Measurements from ENCODE around the gene ITPRIPL2.

ITPRIPL2 gene

GRCh38 chr16:19133600-19133999 is 19.8 kb downstream of the ITPRIPL2 start:
- H3K4me1 ChIP-seq (ENCODE audit: control insufficient read depth, insufficient read depth, low read length): peaks cover 13% of the 10 kb centered on the region

GRCh38 chr16:19135201-19135842 is 21.6 kb downstream of the ITPRIPL2 start:
- Histone ChIP-seq H3K36me3 (ENCODE audit: control insufficient read depth in 2 of 2, insufficient read depth in 2 of 2, low read length in 2 of 2) (no peaks in the 10 kb centered on the region), H3K27ac (ENCODE audit: low read length) (no peak overlapping the region), H3K27me3 (ENCODE audit: control insufficient read depth in 1 of 2, insufficient read depth in 2 of 2, low read length in 2 of 2) (peaks cover 0 to 3% of the 10 kb centered on the region in 2 donors), H3K9me3 (ENCODE audit: control insufficient read depth in 2 of 2, low read length in 2 of 2) (no peaks in the 10 kb centered on the region), H3K4me1 (ENCODE audit: control insufficient read depth, insufficient read depth, low read length) (peaks cover 13% of the 10 kb centered on the region), H3K4me3 (ENCODE audit: low read length in 2 of 2) (no peak overlapping the region), H3K9ac (ENCODE audit: low read length in 2 of 2) (no peak overlapping the region)

More at GRCh38 chr16:19133600-19133999, 19.8 kb downstream of the ITPRIPL2 start:
- Histone ChIP-seq H3K27ac (ENCODE audit: low read length) (no peak overlapping the region), H3K4me3 (ENCODE audit: low read length in 2 of 2) (no peak overlapping the region), H3K9me3 (ENCODE audit: control insufficient read depth in 2 of 2, low read length in 2 of 2) (no peaks in the 10 kb centered on the region), H3K9ac (ENCODE audit: low read length in 2 of 2) (no peak overlapping the region), H3K36me3 (ENCODE audit: control insufficient read depth in 2 of 2, insufficient read depth in 2 of 2, low read length in 2 of 2) (no peaks in the 10 kb centered on the region), H3K27me3 (ENCODE audit: control insufficient read depth in 1 of 2, insufficient read depth in 2 of 2, low read length in 2 of 2) (no peaks in the 10 kb centered on the region)

GRCh38 chr16:19135896-19136438 is 22.2 kb downstream of the ITPRIPL2 start:
- Histone ChIP-seq H3K9me3 (ENCODE audit: control insufficient read depth in 2 of 2, low read length in 2 of 2) (no peaks in the 10 kb centered on the region), H3K4me3 (ENCODE audit: low read length in 2 of 2) (no peak overlapping the region), H3K27me3 (ENCODE audit: control insufficient read depth in 1 of 2, insufficient read depth in 2 of 2, low read length in 2 of 2) (peaks cover 0 to 3% of the 10 kb centered on the region in 2 donors), H3K27ac (ENCODE audit: low read length) (no peak overlapping the region), H3K9ac (ENCODE audit: low read length in 2 of 2) (no peak overlapping the region), H3K4me1 (ENCODE audit: control insufficient read depth, insufficient read depth, low read length) (peaks cover 11% of the 10 kb centered on the region), H3K36me3 (ENCODE audit: control insufficient read depth in 2 of 2, insufficient read depth in 2 of 2, low read length in 2 of 2) (no peaks in the 10 kb centered on the region)

- H3K27ac ChIP-seq (ENCODE audit: low read length): no peak overlapping the region
- H3K9ac ChIP-seq (ENCODE audit: low read length in 2 of 2): no peak overlapping the region
- H3K4me1 ChIP-seq (ENCODE audit: control insufficient read depth, insufficient read depth, low read length): peaks cover 7% of the 10 kb centered on the region
Observed at GRCh38 chr16:19136549-19137196, 22.9 kb downstream of the ITPRIPL2 start.

GRCh38 chr16:19137201-19138128 is 23.7 kb downstream of the ITPRIPL2 start:
- H3K4me3 ChIP-seq (ENCODE audit: low read length in 2 of 2): no peak overlapping the region
- H3K9me3 ChIP-seq (ENCODE audit: control insufficient read depth in 2 of 2, low read length in 2 of 2): no peaks in the 10 kb centered on the region
- H3K27me3 ChIP-seq (ENCODE audit: control insufficient read depth in 1 of 2, insufficient read depth in 2 of 2, low read length in 2 of 2): peaks cover 0 to 3% of the 10 kb centered on the region in 2 donors
- H3K27ac ChIP-seq (ENCODE audit: low read length): no peak overlapping the region
- peaks cover 2% of the 10 kb centered on the region for H3K4me1 ChIP-seq (ENCODE audit: control insufficient read depth, insufficient read depth, low read length)
- no peaks in the 10 kb centered on the region for H3K36me3 ChIP-seq (ENCODE audit: control insufficient read depth in 2 of 2, insufficient read depth in 2 of 2, low read length in 2 of 2)
- no peak overlapping the region for H3K9ac ChIP-seq (ENCODE audit: low read length in 2 of 2)

More at GRCh38 chr16:19136549-19137196, 22.9 kb downstream of the ITPRIPL2 start:
- no peaks in the 10 kb centered on the region for H3K9me3 ChIP-seq (ENCODE audit: control insufficient read depth in 2 of 2, low read length in 2 of 2)
- H3K27me3 ChIP-seq (ENCODE audit: control insufficient read depth in 1 of 2, insufficient read depth in 2 of 2, low read length in 2 of 2): peaks cover 0 to 3% of the 10 kb centered on the region in 2 donors
- H3K36me3 ChIP-seq (ENCODE audit: control insufficient read depth in 2 of 2, insufficient read depth in 2 of 2, low read length in 2 of 2): no peaks in the 10 kb centered on the region
- no peak overlapping the region for H3K4me3 ChIP-seq (ENCODE audit: low read length in 2 of 2)

- Histone ChIP-seq H3K4me3 (ENCODE audit: low read length in 2 of 2) (no peak overlapping the region), H3K36me3 (ENCODE audit: control insufficient read depth in 2 of 2, insufficient read depth in 2 of 2, low read length in 2 of 2) (no peaks in the 10 kb centered on the region), H3K27ac (ENCODE audit: low read length) (no peak overlapping the region), H3K4me1 (ENCODE audit: control insufficient read depth, insufficient read depth, low read length) (peaks cover 2% of the 10 kb centered on the region), H3K27me3 (ENCODE audit: control insufficient read depth in 1 of 2, insufficient read depth in 2 of 2, low read length in 2 of 2) (peaks cover 0 to 3% of the 10 kb centered on the region in 2 donors), H3K9me3 (ENCODE audit: control insufficient read depth in 2 of 2, low read length in 2 of 2) (no peaks in the 10 kb centered on the region), H3K9ac (ENCODE audit: low read length in 2 of 2) (no peak overlapping the region)
Observed at GRCh38 chr16:19138601-19139000, 24.8 kb downstream of the ITPRIPL2 start.

GRCh38 chr16:19139436-19140091 is 25.8 kb downstream of the ITPRIPL2 start:
- H3K27ac ChIP-seq (ENCODE audit: low read length): no peak overlapping the region
- peaks cover 0 to 3% of the 10 kb centered on the region in 2 donors for H3K27me3 ChIP-seq (ENCODE audit: control insufficient read depth in 1 of 2, insufficient read depth in 2 of 2, low read length in 2 of 2)
- peaks cover 2% of the 10 kb centered on the region for H3K4me1 ChIP-seq (ENCODE audit: control insufficient read depth, insufficient read depth, low read length)
- H3K9ac ChIP-seq (ENCODE audit: low read length in 2 of 2): no peak overlapping the region
- H3K9me3 ChIP-seq (ENCODE audit: control insufficient read depth in 2 of 2, low read length in 2 of 2): no peaks in the 10 kb centered on the region
- no peaks in the 10 kb centered on the region for H3K36me3 ChIP-seq (ENCODE audit: control insufficient read depth in 2 of 2, insufficient read depth in 2 of 2, low read length in 2 of 2)
- H3K4me3 ChIP-seq (ENCODE audit: low read length in 2 of 2): no peak overlapping the region

- Histone ChIP-seq H3K36me3 (ENCODE audit: control insufficient read depth in 2 of 2, insufficient read depth in 2 of 2, low read length in 2 of 2) (no peaks in the 10 kb centered on the region), H3K27ac (ENCODE audit: low read length) (no peak overlapping the region), H3K9me3 (ENCODE audit: control insufficient read depth in 2 of 2, low read length in 2 of 2) (no peaks in the 10 kb centered on the region), H3K27me3 (ENCODE audit: control insufficient read depth in 1 of 2, insufficient read depth in 2 of 2, low read length in 2 of 2) (peaks cover 0 to 3% of the 10 kb centered on the region in 2 donors), H3K4me1 (ENCODE audit: control insufficient read depth, insufficient read depth, low read length) (peaks cover 2% of the 10 kb centered on the region), H3K9ac (ENCODE audit: low read length in 2 of 2) (no peak overlapping the region), H3K4me3 (ENCODE audit: low read length in 2 of 2) (no peak overlapping the region)
Observed at GRCh38 chr16:19140396-19140795, 26.6 kb downstream of the ITPRIPL2 start.

GRCh38 chr16:19142939-19143598 is 29.3 kb downstream of the ITPRIPL2 start:
- Histone ChIP-seq H3K4me3 (ENCODE audit: low read length in 2 of 2) (no peak overlapping the region), H3K27ac (ENCODE audit: low read length) (no peak overlapping the region), H3K9me3 (ENCODE audit: control insufficient read depth in 2 of 2, low read length in 2 of 2) (peaks cover 0 to 3% of the 10 kb centered on the region in 2 donors)

More at GRCh38 chr16:19142939-19143598, 29.3 kb downstream of the ITPRIPL2 start:
- peaks cover 0 to 3% of the 10 kb centered on the region in 2 donors for H3K27me3 ChIP-seq (ENCODE audit: control insufficient read depth in 1 of 2, insufficient read depth in 2 of 2, low read length in 2 of 2)
- no peak overlapping the region for H3K9ac ChIP-seq (ENCODE audit: low read length in 2 of 2)
- no peaks in the 10 kb centered on the region for H3K4me1 ChIP-seq (ENCODE audit: control insufficient read depth, insufficient read depth, low read length)
- H3K36me3 ChIP-seq (ENCODE audit: control insufficient read depth in 2 of 2, insufficient read depth in 2 of 2, low read length in 2 of 2): no peaks in the 10 kb centered on the region
